HEK293 (cell line): ENCODE results near the gene AFF3.

Source experiments
- CTCF ChIP-seq: fragments of 450-650 bp; formaldehyde crosslinking; IDR thresholded peaks from 2 replicates; pipeline ENCODE4 v1.5.1; 2016; ENCODE audit warnings: missing biosample characterization, missing genetic modification characterization
- KLF9 ChIP-seq: fragments of 450-650 bp; formaldehyde crosslinking; IDR thresholded peaks from 2 replicates; pipeline ENCODE4 v1.5.1; 2016; ENCODE audit warnings: missing biosample characterization, missing genetic modification characterization, low read depth
- RBAK ChIP-seq: fragments of 450-650 bp; formaldehyde crosslinking; IDR thresholded peaks from 2 replicates; pipeline ENCODE4 v1.5.1; 2016; ENCODE audit warnings: missing biosample characterization, missing genetic modification characterization
- REPIN1 ChIP-seq: fragments of 450-650 bp; formaldehyde crosslinking; IDR thresholded peaks from 2 replicates; pipeline ENCODE4 v1.5.1; 2017; ENCODE audit warnings: missing biosample characterization, missing genetic modification characterization, low read depth
- ZBTB7A ChIP-seq: fragments of 450-650 bp; formaldehyde crosslinking; IDR thresholded peaks from 2 replicates; pipeline ENCODE4 v1.5.1; 2016; ENCODE audit warnings: low read depth, missing biosample characterization, missing genetic modification characterization
- ZBTB8A ChIP-seq: fragments of 450-650 bp; formaldehyde crosslinking; IDR thresholded peaks from 2 replicates; pipeline ENCODE4 v1.5.1; 2016; ENCODE audit warnings: missing biosample characterization, missing genetic modification characterization
- ZNF146 ChIP-seq: fragments of 450-650 bp; formaldehyde crosslinking; IDR thresholded peaks from 2 replicates; pipeline ENCODE4 v1.5.1; 2016; ENCODE audit warnings: missing biosample characterization, missing genetic modification characterization
- ZNF19 ChIP-seq: fragments of 450-650 bp; formaldehyde crosslinking; IDR thresholded peaks from 2 replicates; pipeline ENCODE4; 2016; ENCODE audit warnings: missing biosample characterization, missing genetic modification characterization, low read depth
- ZNF776 ChIP-seq: fragments of 450-650 bp; formaldehyde crosslinking; IDR thresholded peaks from 2 replicates; pipeline ENCODE4 v1.5.0; 2017; ENCODE audit warnings: missing biosample characterization, missing genetic modification characterization, borderline replicate concordance
- ZSCAN18 ChIP-seq: fragments of 450-650 bp; formaldehyde crosslinking; IDR thresholded peaks from 2 replicates; pipeline ENCODE4 v1.5.1; 2016; ENCODE audit warnings: missing biosample characterization, missing genetic modification characterization
- TF ChIP-seq, protein P1 (sequence below): fragments of 450-650 bp; formaldehyde crosslinking; conservative IDR thresholded peaks from 2 replicates; pipeline ENCODE4 v1.5.1; 2016; ENCODE audit warnings: low read depth, missing biosample characterization, missing genetic modification characterization

- TF ChIP-seq CTCF (tag by site-specific recombination) (no peak), KLF9 (tag by site-specific recombination) (no peak), ZBTB8A (no peak), RBAK (tag by site-specific recombination) (no peak), ZNF146 (tag by site-specific recombination) (no peak), ZNF776 (no peak), ZSCAN18 (no peak), ZNF19 (no peak), REPIN1 (tag by site-specific recombination) (no peak), ZBTB7A (tag by site-specific recombination) (no peak)
- TF ChIP-seq, protein P1, sequence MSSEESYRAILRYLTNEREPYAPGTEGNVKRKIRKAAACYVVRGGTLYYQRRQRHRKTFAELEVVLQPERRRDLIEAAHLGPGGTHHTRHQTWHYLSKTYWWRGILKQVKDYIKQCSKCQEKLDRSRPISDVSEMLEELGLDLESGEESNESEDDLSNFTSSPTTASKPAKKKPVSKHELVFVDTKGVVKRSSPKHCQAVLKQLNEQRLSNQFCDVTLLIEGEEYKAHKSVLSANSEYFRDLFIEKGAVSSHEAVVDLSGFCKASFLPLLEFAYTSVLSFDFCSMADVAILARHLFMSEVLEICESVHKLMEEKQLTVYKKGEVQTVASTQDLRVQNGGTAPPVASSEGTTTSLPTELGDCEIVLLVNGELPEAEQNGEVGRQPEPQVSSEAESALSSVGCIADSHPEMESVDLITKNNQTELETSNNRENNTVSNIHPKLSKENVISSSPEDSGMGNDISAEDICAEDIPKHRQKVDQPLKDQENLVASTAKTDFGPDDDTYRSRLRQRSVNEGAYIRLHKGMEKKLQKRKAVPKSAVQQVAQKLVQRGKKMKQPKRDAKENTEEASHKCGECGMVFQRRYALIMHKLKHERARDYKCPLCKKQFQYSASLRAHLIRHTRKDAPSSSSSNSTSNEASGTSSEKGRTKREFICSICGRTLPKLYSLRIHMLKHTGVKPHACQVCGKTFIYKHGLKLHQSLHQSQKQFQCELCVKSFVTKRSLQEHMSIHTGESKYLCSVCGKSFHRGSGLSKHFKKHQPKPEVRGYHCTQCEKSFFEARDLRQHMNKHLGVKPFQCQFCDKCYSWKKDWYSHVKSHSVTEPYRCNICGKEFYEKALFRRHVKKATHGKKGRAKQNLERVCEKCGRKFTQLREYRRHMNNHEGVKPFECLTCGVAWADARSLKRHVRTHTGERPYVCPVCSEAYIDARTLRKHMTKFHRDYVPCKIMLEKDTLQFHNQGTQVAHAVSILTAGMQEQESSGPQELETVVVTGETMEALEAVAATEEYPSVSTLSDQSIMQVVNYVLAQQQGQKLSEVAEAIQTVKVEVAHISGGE (tag by site-specific recombination): no peak
Measured at GRCh38 chr2:99573634-99574251, 568.6 kb downstream of the AFF3 start.
